Loucy (cell line): ENCODE measurements around the gene GNPAT.

Experiments
- EZH2phosphoT487 ChIP-seq: fragments of 200-600 bp; IDR thresholded peaks from 2 replicates; pipeline ENCODE4 v1.6.1; 2018; ENCODE audit warnings: antibody characterized with exemption, mild to moderate bottlenecking, moderate library complexity, borderline replicate concordance
- TF ChIP-seq, protein P1 (sequence below): fragments of 200-600 bp; sonication (generic); conservative IDR thresholded peaks from 2 replicates; pipeline ENCODE4 v1.5.1; 2014; ENCODE audit warnings: mild to moderate bottlenecking, antibody characterized with exemption, low read length

DNA sequence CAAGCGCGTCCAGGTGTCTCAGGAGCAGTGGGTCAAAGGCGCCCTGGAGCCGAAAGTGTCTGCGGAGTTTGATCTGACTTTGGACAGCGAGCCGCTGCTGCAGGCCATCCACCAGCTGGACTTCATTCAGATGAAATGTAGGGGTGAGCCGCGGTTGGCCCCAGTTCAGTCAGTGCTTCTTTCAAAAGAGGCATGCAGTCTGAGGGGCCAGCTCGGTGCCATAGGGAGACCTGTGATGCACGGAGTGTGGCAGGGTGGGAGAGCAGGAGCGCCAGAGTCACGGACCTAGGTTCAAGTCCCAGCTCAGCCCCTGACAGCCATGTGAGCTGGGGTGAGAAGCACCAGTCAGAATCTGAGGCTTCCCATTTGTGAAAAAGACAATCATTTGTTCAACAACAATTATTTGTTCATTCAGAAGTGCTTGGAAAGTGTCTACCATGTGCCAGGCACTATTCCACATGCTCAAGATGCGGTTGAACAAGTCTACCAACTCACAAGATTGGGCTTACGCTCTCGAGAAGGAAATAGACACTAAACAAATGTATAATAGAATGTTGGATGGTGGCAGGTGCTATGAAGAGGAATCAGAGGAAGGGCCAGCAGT lies 39.5 kb upstream of the GNPAT start:
- TF ChIP-seq, protein P1, sequence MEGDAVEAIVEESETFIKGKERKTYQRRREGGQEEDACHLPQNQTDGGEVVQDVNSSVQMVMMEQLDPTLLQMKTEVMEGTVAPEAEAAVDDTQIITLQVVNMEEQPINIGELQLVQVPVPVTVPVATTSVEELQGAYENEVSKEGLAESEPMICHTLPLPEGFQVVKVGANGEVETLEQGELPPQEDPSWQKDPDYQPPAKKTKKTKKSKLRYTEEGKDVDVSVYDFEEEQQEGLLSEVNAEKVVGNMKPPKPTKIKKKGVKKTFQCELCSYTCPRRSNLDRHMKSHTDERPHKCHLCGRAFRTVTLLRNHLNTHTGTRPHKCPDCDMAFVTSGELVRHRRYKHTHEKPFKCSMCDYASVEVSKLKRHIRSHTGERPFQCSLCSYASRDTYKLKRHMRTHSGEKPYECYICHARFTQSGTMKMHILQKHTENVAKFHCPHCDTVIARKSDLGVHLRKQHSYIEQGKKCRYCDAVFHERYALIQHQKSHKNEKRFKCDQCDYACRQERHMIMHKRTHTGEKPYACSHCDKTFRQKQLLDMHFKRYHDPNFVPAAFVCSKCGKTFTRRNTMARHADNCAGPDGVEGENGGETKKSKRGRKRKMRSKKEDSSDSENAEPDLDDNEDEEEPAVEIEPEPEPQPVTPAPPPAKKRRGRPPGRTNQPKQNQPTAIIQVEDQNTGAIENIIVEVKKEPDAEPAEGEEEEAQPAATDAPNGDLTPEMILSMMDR, result no peak
- no peak for TF ChIP-seq EZH2phosphoT487
